Fibroblast of lung (primary cell): ENCODE data around the gene PSMG3. TPM values are rescaled to one million over a fixed set of nuclear protein-coding genes. Genes with fewer than 3 reads are reported as not detected.

Experiments
- DNase-seq, 2 donors: peaks; one replicate each; pipeline versions ENCODE4 v3.0.0 to v3.0.0-alpha.2; 2010; ENCODE audit warnings: low read depth in 2 of 2
- H2AFZ ChIP-seq: 2 replicates; pipeline ENCODE4 v1.5.1; 2012; ENCODE audit warnings: low read length, control low read depth, inconsistent platforms
- H3K27ac ChIP-seq: 2 replicates; pipeline ENCODE4 v1.5.1; 2011; ENCODE audit warnings: low read length, control low read depth; ENCODE audit not compliant: insufficient read depth
- H3K27me3 ChIP-seq: 2 replicates; pipeline ENCODE4 v1.5.1; 2011; ENCODE audit warnings: mild to moderate bottlenecking, low read length; ENCODE audit not compliant: control insufficient read depth, insufficient read depth
- H3K36me3 ChIP-seq: 2 replicates; pipeline ENCODE4 v1.5.1; 2011; ENCODE audit warnings: low read length; ENCODE audit not compliant: control insufficient read depth, insufficient read depth
- H3K4me1 ChIP-seq: 2 replicates; pipeline ENCODE4 v1.5.1; 2011; ENCODE audit warnings: low read length; ENCODE audit not compliant: control insufficient read depth, insufficient read depth; ENCODE audit errors: extremely low read depth
- H3K4me2 ChIP-seq: 2 replicates; pipeline ENCODE4 v1.5.1; 2011; ENCODE audit warnings: low read length, control low read depth; ENCODE audit not compliant: insufficient read depth; ENCODE audit errors: extremely low read depth
- H3K4me3 ChIP-seq, 4 experiments: fragments of 200-600 bp in 1 of 4; sonication (generic) in 1 of 4; replicated peaks in 1 of 4; 2 replicates each; pipeline ENCODE4 v1.5.1; 2011 to 2016; ENCODE audit warnings: low read length in 4 of 4, low read depth in 3 of 4, mild to moderate bottlenecking in 3 of 4, control low read depth in 2 of 4, inconsistent platforms in 1 of 4, mixed read lengths in 1 of 4; ENCODE audit not compliant: insufficient read depth in 1 of 4; ENCODE audit errors: control extremely low read depth in 1 of 4
- H3K79me2 ChIP-seq: 2 replicates; pipeline ENCODE4 v1.5.1; 2012; ENCODE audit warnings: mild to moderate bottlenecking, low read length, inconsistent platforms; ENCODE audit not compliant: control insufficient read depth, insufficient read depth
- H3K9ac ChIP-seq: 2 replicates; pipeline ENCODE4 v1.5.1; 2011; ENCODE audit warnings: mild to moderate bottlenecking, low read length, control low read depth; ENCODE audit not compliant: insufficient read depth
- H3K9me3 ChIP-seq: 2 replicates; pipeline ENCODE4 v1.5.1; 2012; ENCODE audit warnings: low read depth, low read length; ENCODE audit not compliant: control insufficient read depth, insufficient read depth
- H4K20me1 ChIP-seq: 2 replicates; pipeline ENCODE4 v1.5.1; 2011; ENCODE audit warnings: low read length; ENCODE audit not compliant: control insufficient read depth, insufficient read depth; ENCODE audit errors: extremely low read depth
- EZH2 ChIP-seq: IDR thresholded peaks from 2 replicates; pipeline ENCODE4 v1.5.1; 2012; ENCODE audit warnings: low read length, control low read depth, mild to moderate bottlenecking; ENCODE audit errors: missing control alignments
- polyA plus RNA-seq, 2 donors: library from polyadenylated mRNA; depleted of rRNA in 1 of 2; stranded (reverse) in 1 of 2; unstranded in 1 of 2; fragments of >200 nt; gene quantifications; 2 replicates each; pipeline ENCODE4 v1.2.1, GENCODE V29; 2011 to 2012; ENCODE audit warnings: missing spikeins in 1 of 2
- total RNA-seq: library from RNA; depleted of rRNA; stranded (reverse); fragments of >200 nt; gene quantifications from 2 replicates; pipeline ENCODE4 v1.2.1, GENCODE V29; 2014
- TF ChIP-seq, protein P1 (sequence below), 2 donors: IDR thresholded peaks in 1 of 2; conservative IDR thresholded peaks in 1 of 2; 1 replicate in 1 of 2; 2 replicates in 1 of 2; pipeline ENCODE4 v1.5.1; 2011 to 2012; ENCODE audit warnings: low read length in 2 of 2, control low read depth in 1 of 2, inconsistent platforms in 1 of 2, low read depth in 1 of 2, mild to moderate bottlenecking in 1 of 2

The PSMG3 gene
- total and polyA plus RNA-seq, 2 donors (not counting 1 experiment from before 2014, with no cell fraction given): 19.3 to 24.6 TPM

DNA sequence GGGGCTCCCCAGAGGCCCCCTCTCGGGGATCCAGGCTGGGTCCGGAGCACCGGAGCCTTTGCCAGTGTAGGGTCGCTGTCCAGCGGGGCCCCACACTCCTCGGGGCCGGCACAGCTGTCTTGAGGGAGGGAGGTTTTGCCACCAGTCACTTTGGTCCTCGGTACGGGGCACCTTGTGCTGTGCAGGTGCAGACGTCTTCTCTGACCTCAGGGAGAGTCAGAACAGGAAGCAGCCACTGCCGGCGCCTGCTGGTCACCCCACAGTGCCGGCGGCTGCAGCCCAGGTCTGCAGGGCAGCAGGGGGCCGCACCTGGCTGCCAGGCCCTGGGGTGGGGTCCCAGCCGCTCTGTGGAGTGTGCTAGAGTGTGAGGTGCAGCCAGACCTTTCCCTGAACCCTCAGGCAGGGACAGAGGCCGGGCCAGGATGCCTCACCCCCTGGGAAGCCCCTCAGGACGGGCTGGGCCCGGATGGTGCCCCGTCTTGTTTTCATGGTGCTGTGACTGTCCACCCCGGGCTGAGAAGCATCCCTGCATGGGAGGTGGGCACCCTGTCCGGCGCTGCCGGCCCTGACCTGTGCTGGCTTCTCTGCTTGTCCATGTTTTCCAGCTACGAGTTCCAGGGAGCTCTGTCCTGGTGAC, 31.2 kb downstream of the PSMG3 start:
- Histone ChIP-seq H3K36me3 (peaks cover 31% of the 10 kb centered on the region), H3K4me3 (peak overlapping the region in 3 of 4 experiments; percentile 21 to 60 (median 25)), H3K4me1 (peaks cover 31% of the 10 kb centered on the region), H4K20me1 (no peaks in the 10 kb centered on the region), H2AFZ (no peak overlapping the region), H3K9ac (peak overlapping the region; percentile 99), H3K79me2 (peaks cover 49% of the 10 kb centered on the region), H3K9me3 (no peaks in the 10 kb centered on the region), H3K27me3 (no peaks in the 10 kb centered on the region), H3K4me2 (peak overlapping the region; percentile 72), H3K27ac (peak overlapping the region; percentile 100)
- TF ChIP-seq, protein P1, sequence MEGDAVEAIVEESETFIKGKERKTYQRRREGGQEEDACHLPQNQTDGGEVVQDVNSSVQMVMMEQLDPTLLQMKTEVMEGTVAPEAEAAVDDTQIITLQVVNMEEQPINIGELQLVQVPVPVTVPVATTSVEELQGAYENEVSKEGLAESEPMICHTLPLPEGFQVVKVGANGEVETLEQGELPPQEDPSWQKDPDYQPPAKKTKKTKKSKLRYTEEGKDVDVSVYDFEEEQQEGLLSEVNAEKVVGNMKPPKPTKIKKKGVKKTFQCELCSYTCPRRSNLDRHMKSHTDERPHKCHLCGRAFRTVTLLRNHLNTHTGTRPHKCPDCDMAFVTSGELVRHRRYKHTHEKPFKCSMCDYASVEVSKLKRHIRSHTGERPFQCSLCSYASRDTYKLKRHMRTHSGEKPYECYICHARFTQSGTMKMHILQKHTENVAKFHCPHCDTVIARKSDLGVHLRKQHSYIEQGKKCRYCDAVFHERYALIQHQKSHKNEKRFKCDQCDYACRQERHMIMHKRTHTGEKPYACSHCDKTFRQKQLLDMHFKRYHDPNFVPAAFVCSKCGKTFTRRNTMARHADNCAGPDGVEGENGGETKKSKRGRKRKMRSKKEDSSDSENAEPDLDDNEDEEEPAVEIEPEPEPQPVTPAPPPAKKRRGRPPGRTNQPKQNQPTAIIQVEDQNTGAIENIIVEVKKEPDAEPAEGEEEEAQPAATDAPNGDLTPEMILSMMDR (conservative IDR thresholded peaks at IDR 0.05 in 1 of 2, IDR thresholded peaks at IDR 0.05 in 1 of 2; ENCODE audit: low read depth in 1 of 2, low read length in 2 of 2): no peak
- TF ChIP-seq EZH2: no peak
- no peak for DNase-seq

DNA sequence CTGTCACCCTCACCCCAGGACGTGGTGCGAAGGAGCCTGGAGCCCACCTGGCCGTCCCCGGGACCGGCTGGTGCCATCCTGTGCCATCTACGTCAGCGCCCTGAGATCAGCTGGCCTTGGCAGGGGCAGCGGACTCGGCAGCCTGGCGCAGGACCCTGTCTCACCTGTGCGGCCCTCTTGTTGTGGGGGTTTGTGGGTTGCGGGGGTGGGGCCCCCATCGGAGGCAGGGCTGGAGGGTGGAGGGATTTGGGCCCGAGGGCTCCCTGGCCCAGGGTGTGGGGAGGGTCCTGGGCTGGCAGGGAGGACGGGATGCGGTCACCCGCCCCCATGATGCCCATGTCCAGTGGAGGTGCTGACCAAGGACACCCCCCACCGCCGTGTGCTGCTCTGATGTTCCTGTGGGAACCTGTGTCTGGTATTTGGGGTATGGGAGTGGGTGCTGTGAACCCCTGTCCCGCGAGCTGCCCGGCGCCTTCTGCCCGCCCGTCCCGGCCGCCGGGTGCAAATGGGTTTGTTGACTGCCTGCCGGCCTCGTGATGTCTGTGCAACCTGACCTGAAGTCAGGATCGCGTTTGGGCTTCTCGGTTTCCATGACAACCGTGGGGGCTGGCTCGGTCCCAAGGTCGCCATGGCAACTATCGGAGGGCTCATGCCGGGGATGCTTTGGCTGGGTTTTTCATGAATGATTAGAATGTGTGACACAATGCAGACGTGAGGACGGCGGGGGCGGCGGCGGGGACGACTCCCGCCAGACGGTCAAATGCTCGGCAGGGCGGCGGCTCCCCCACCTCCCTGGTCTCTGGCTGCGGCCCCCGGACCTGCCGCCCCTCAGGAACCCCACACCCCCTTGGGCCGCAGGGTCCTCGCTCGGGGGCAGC, 32.1 kb downstream of the PSMG3 start:
- H3K27me3 ChIP-seq: no peaks in the 10 kb centered on the region
- H3K4me3 ChIP-seq: peak overlapping the region; percentile 25 to 60 (median 44)
- peak; percentile 95 to 96 for DNase-seq
- TF ChIP-seq EZH2: no peak
- TF ChIP-seq, protein P1 (conservative IDR thresholded peaks at IDR 0.05 in 1 of 2, IDR thresholded peaks at IDR 0.05 in 1 of 2; ENCODE audit: low read depth in 1 of 2, low read length in 2 of 2): no peak
- peaks cover 31% of the 10 kb centered on the region for H3K36me3 ChIP-seq
- H2AFZ ChIP-seq: no peak overlapping the region
- no peaks in the 10 kb centered on the region for H4K20me1 ChIP-seq
- peaks cover 56% of the 10 kb centered on the region for H3K79me2 ChIP-seq
- H3K4me2 ChIP-seq: peak overlapping the region; percentile 90
- peak overlapping the region; percentile 99 for H3K9ac ChIP-seq
- H3K27ac ChIP-seq: peak overlapping the region; percentile 100
- H3K9me3 ChIP-seq: no peaks in the 10 kb centered on the region
- peaks cover 39% of the 10 kb centered on the region for H3K4me1 ChIP-seq
